GM18873 (cell line): ENCODE data around the gene DDX25.
"Not testable (repeated sequence)": the region's sequence is repeated elsewhere in the genome, so short reads cannot be mapped to it uniquely, and the experiment has no call there.

ENCODE experiments used
- ATAC-seq: cut with Tn5 transposase; IDR thresholded peaks from one replicate; pipeline ENCODE4 v1.9.1; 2021; ENCODE audit warnings: mild to moderate bottlenecking, moderate library complexity, moderate number of reproducible peaks; ENCODE audit not compliant: unreplicated experiment, low FRiP score

Gene DDX25

GRCh38 chr11:125902927-125903710, 1.2 kb upstream of the DDX25 start, which contains the start of gene PUS3:
Gene PUS3 (minus strand): TSS chr11:125903206. CDS start chr11:125896284, 6,922 bp downstream.
- ATAC-seq = peak; percentile 97

GRCh38 chr11:125904678-125905077, 370 bp downstream of the DDX25 start:
- ATAC-seq = no peak

- no peak for ATAC-seq
These were observed 6.0 kb downstream of the DDX25 start for GRCh38 chr11:125910226-125910849.

- not testable (repeated sequence) for ATAC-seq
These were observed 10.3 kb downstream of the DDX25 start for GRCh38 chr11:125914601-125915000.

- no peak for ATAC-seq
These were observed 12.5 kb downstream of the DDX25 start for GRCh38 chr11:125916683-125917347.

- ATAC-seq = no peak
These were observed 14.0 kb downstream of the DDX25 start for GRCh38 chr11:125918140-125918840.

GRCh38 chr11:125921042-125921441, 16.7 kb downstream of the DDX25 start:
- ATAC-seq = no peak

GRCh38 chr11:125922156-125922555, 17.8 kb downstream of the DDX25 start:
- ATAC-seq = no peak

- ATAC-seq = no peak
These were observed 18.8 kb downstream of the DDX25 start for GRCh38 chr11:125923012-125923579.

- no peak for ATAC-seq
These were observed 19.3 kb downstream of the DDX25 start for GRCh38 chr11:125923633-125924032.

- no peak for ATAC-seq
These were observed 20.2 kb downstream of the DDX25 start for GRCh38 chr11:125924384-125925007.

- no peak for ATAC-seq
These were observed 21.0 kb downstream of the DDX25 start for GRCh38 chr11:125925247-125925740.

- ATAC-seq = no peak
These were observed 21.5 kb downstream of the DDX25 start for GRCh38 chr11:125925804-125926203.

- ATAC-seq = no peak
These were observed 22.4 kb downstream of the DDX25 start for GRCh38 chr11:125926682-125927081.

GRCh38 chr11:125929445-125930075, 25.3 kb downstream of the DDX25 start:
- ATAC-seq = no peak

GRCh38 chr11:125930076-125930450, 25.8 kb downstream of the DDX25 start:
- ATAC-seq = no peak

GRCh38 chr11:125931116-125931515, 26.8 kb downstream of the DDX25 start:
- ATAC-seq = no peak

- ATAC-seq = no peak
These were observed 27.4 kb downstream of the DDX25 start for GRCh38 chr11:125931668-125932067.

GRCh38 chr11:125932301-125932700, 28.0 kb downstream of the DDX25 start:
- ATAC-seq = no peak
